ENCODE measurements around the gene EBF4. TPM values are rescaled to one million over a fixed set of nuclear protein-coding genes. Genes with fewer than 3 reads are reported as not detected.

EBF4 gene
- total RNA-seq, 2 experiments from 2014 or later = 1.5 to 4.4 TPM

GRCh38 chr20:2740702-2741101 is 48.1 kb downstream of the EBF4 start:
- H3K79me2 ChIP-seq (ENCODE audit: insufficient read depth, low read depth, low read length) = no peaks in the 10 kb centered on the region
- no peaks in the 10 kb centered on the region for H3K9me2 ChIP-seq (ENCODE audit: insufficient read depth, low read length)
- H3K4me3 ChIP-seq (ENCODE audit: low read depth, low read length, poor library complexity, severe bottlenecking) = no peak overlapping the region
- TF ChIP-seq EZH2phosphoT487 (IDR thresholded peaks at IDR 0.05; ENCODE audit: borderline replicate concordance, low read depth, low read length) (no peak), CTCF (conservative IDR thresholded peaks at IDR 0.05; ENCODE audit: low read length) (no peak)
- no peak overlapping the region for H3K4me2 ChIP-seq (ENCODE audit: low read length)
- no peaks in the 10 kb centered on the region for H4K20me1 ChIP-seq (ENCODE audit: insufficient read depth, low read length)
- no TSS peak for BruUV-seq (replicated peaks)
- no peak overlapping the region for H2AFZ ChIP-seq (ENCODE audit: low read length)
- ChIA-PET POLR2A (no interaction called here), CTCF (ENCODE audit: unreplicated experiment) (no interaction called here)
- no peaks in the 10 kb centered on the region for H3K9me3 ChIP-seq (ENCODE audit: low read length)
- H3K27ac ChIP-seq (ENCODE audit: low read depth, low read length, poor library complexity, severe bottlenecking) = no peak overlapping the region
- H3K36me3 ChIP-seq (ENCODE audit: insufficient read depth, low read length) = no peaks in the 10 kb centered on the region
- intact Hi-C loops (cut with micrococcal nuclease; ENCODE audit: unreplicated experiment) = no loop called here
- DNase-seq (ENCODE audit: low spot score) = no peak
- H3K4me1 ChIP-seq (ENCODE audit: insufficient read depth, low read length, poor library complexity, severe bottlenecking) = no peaks in the 10 kb centered on the region

- Histone ChIP-seq H3K9me2 (ENCODE audit: insufficient read depth, low read length) (no peaks in the 10 kb centered on the region), H3K4me2 (ENCODE audit: low read length) (no peak overlapping the region), H3K79me2 (ENCODE audit: insufficient read depth, low read depth, low read length) (no peaks in the 10 kb centered on the region), H2AFZ (ENCODE audit: low read length) (no peak overlapping the region), H3K9me3 (ENCODE audit: low read length) (no peaks in the 10 kb centered on the region), H3K4me3 (ENCODE audit: low read depth, low read length, poor library complexity, severe bottlenecking) (no peak overlapping the region), H3K27ac (ENCODE audit: low read depth, low read length, poor library complexity, severe bottlenecking) (no peak overlapping the region), H3K36me3 (ENCODE audit: insufficient read depth, low read length) (no peaks in the 10 kb centered on the region), H4K20me1 (ENCODE audit: insufficient read depth, low read length) (no peaks in the 10 kb centered on the region), H3K4me1 (ENCODE audit: insufficient read depth, low read length, poor library complexity, severe bottlenecking) (no peaks in the 10 kb centered on the region)
- no peak for TF ChIP-seq CTCF (conservative IDR thresholded peaks at IDR 0.05; ENCODE audit: low read length)
- TF ChIP-seq EZH2phosphoT487 (IDR thresholded peaks at IDR 0.05; ENCODE audit: borderline replicate concordance, low read depth, low read length) = no peak
- no peak for DNase-seq (ENCODE audit: low spot score)
- ChIA-PET CTCF (ENCODE audit: unreplicated experiment) (interaction anchor here (0.7 kb wide), 1 partner anchor 12 kb away, joined by 4 read pairs; no protein-coding TSS in a partner anchor), POLR2A (no interaction called here)
- intact Hi-C loops (cut with micrococcal nuclease; ENCODE audit: unreplicated experiment) = no loop called here
- no TSS peak for BruUV-seq (replicated peaks)
Measured at GRCh38 chr20:2741463-2741862, 48.9 kb downstream of the EBF4 start.

- H3K4me2 ChIP-seq (ENCODE audit: low read length) = no peak overlapping the region
Measured at GRCh38 chr20:2741881-2742280, 49.3 kb downstream of the EBF4 start.

More at GRCh38 chr20:2741881-2742280, 49.3 kb downstream of the EBF4 start:
- POLR2A ChIA-PET = no interaction called here
- intact Hi-C loops (cut with micrococcal nuclease; ENCODE audit: unreplicated experiment) = no loop called here
- Histone ChIP-seq H3K4me3 (ENCODE audit: low read depth, low read length, poor library complexity, severe bottlenecking) (no peak overlapping the region), H3K79me2 (ENCODE audit: insufficient read depth, low read depth, low read length) (no peaks in the 10 kb centered on the region), H3K9me3 (ENCODE audit: low read length) (no peaks in the 10 kb centered on the region), H3K36me3 (ENCODE audit: insufficient read depth, low read length) (no peaks in the 10 kb centered on the region), H3K4me1 (ENCODE audit: insufficient read depth, low read length, poor library complexity, severe bottlenecking) (no peaks in the 10 kb centered on the region), H3K9me2 (ENCODE audit: insufficient read depth, low read length) (no peaks in the 10 kb centered on the region), H4K20me1 (ENCODE audit: insufficient read depth, low read length) (no peaks in the 10 kb centered on the region), H2AFZ (ENCODE audit: low read length) (no peak overlapping the region), H3K27ac (ENCODE audit: low read depth, low read length, poor library complexity, severe bottlenecking) (no peak overlapping the region)
- no peak for TF ChIP-seq EZH2phosphoT487 (IDR thresholded peaks at IDR 0.05; ENCODE audit: borderline replicate concordance, low read depth, low read length)
- TF ChIP-seq CTCF (conservative IDR thresholded peaks at IDR 0.05; ENCODE audit: low read length) = no peak
- no peak for DNase-seq (ENCODE audit: low spot score)
- CTCF ChIA-PET (ENCODE audit: unreplicated experiment) = interaction anchor here (0.7 kb wide), 1 partner anchor 12 kb away, joined by 4 read pairs; no protein-coding TSS in a partner anchor
- no TSS peak for BruUV-seq (replicated peaks)
